GM21381 (cell line): ENCODE results near the gene ITIH5.

Experiments
- ATAC-seq: cut with Tn5 transposase; IDR thresholded peaks from one replicate; pipeline ENCODE4 v1.9.1; 2021; ENCODE audit warnings: mild to moderate bottlenecking, moderate library complexity; ENCODE audit not compliant: unreplicated experiment

ITIH5 gene

DNA sequence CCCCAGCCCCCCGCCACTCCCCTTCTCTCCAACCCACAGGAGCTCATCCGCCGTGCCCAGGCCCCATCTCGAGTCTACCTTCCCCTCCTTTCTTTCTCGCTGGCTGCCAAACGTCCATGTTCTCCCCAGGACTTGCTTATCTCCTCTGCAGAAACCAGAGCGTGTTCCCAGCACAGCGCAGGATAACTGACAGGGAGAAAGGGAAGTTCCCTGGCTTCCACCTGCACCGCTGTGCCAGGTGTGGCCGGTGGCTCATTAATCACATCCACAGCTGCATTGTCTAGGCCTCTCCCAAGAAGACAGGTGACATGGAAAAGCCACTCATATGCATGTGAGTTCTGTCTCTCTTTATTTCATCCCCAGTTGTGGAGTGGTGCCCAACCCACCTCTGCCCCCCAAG lies 113.2 kb downstream of the ITIH5 start:
- ATAC-seq: no peak

DNA sequence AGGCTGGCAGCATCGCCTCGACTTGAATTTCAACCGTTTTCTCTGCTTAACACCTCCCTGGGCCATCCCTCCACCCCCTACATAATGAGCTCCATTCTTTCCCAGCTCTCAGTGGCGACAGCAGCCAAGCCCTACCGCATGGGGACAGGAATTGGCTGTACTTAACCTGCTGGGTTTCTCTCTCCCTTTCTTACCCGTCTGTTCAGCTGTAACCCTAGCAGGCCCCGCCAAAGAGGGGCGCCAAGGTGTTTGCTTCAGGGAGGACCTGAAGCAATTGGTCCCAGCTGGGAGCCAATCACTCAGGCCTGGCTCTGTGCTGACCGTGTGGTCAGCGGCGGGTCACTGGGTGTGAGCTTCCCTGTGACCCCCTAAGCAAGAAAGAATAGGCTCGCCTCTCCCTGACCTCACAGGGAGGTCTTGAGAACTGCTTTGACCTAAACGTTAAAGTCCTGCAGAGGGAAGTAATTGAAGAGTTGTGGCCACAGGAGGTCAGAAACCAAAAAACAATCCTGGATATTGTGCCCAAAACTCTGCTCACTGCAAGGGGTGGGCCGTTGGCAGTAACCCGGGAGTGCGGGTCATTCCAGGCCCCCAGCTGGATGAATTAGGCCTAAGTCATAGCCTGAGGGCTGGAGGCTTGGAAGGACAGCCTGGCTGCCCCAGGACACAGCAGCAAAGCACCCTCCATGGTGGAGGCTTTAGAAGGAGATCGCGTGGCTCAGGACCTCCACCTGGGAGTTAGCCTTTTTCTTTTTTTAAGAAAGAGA lies 114.6 kb downstream of the ITIH5 start:
- ATAC-seq: no peak

DNA sequence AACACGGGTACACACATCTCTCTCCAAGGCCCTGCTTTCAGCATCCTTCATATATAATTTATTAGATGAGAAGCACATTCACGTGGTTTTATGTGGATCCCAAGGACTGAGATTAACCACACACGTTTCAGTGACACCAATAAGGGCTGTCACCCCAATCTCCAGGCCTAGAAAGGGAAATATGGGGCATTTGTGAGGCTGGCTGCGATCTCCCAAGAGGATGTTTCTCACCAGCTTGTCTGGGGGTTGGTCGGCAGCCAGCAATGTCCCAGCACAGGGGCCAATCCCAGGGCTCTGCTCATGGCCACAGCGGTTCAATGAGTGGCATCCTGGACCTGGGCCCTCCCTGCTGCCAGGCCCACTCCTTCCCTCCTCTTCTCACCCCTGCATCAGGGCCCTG lies 115.5 kb downstream of the ITIH5 start:
- no peak for ATAC-seq

DNA sequence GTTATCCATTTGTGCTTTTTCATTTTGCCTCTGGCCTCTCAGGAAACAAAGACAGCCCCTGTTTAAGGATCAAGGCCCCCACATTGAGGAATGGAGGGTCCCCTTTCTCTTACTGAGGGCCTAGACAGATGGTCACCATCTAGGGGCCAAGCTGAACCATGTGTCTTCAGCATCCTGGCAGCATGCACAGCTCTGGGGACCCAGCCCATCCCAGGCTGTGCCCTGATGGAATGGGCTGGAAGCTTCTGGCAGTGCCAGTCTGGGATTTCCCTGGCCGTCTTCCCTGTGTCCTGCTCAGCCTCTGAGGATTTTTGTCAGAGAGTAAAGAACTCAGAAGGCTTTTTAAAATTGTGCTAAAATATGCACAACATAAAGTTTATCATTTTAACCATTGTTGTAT lies 116.8 kb downstream of the ITIH5 start:
- ATAC-seq: no peak

DNA sequence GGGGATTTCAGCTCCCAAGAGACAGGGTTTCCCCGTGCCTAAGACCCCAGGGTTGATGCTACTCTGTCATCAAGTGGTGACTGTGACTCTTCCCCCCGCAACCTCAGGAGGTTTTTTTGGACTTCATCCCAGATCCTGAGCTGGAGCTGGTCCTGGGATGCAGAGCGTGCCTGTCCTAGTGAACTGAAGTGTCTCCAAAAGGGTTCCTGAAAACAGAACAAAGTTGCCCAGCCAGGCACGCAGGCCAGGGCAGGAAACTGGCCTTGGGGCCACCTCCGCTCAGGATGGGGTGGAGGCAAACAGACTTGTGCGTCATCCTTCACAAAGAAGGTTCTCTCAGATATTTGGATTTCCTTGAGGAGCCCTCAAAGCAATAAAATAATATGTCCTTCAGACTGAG lies 118.9 kb downstream of the ITIH5 start:
- ATAC-seq: no peak

DNA sequence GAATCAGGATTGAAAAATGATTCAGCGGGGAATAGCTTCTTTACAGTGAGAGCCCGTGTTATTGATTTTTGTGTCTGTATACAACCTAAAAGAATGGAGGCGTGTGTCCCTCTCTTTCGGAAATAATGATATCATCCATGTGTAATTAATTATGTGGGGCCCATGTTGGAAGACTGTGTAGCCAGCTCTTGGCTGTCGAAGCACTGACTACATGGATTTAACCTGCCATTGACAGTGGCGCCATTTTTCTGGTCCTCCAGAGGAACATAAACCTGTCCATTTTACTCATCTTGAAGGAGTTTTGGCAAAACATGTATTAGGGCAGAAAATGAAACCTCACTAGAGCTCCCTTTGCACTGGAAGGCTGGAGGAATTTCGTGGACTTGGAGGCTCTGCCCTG lies 119.6 kb downstream of the ITIH5 start:
- no peak for ATAC-seq

DNA sequence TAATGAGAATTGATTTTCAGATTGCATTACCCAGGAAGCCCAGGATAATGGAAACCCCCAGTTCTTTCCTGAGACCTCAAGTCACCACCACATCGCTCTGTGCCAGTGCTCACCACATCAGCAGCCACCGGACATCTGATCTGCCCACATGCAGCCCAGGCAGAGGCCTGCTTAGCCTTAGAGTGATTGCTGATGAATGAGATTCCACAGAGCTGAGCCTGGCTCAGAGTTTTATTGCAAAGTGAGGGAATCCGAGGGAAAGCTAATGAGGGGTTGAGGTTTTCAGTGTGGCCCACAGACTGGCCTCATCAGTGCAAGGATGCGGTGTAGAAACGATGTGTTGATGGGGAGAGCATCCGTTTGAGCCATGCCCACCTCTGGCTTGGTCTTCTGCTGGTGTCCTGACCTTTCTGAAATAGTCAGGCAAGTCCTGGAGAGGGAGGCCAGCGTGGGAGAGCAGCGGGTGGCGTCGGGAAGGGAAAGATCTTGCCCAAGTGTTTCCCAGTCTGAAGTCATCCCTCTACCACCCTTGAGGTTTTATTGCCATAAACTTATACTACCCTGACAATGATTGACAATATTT lies 120.3 kb downstream of the ITIH5 start:
- no peak for ATAC-seq

DNA sequence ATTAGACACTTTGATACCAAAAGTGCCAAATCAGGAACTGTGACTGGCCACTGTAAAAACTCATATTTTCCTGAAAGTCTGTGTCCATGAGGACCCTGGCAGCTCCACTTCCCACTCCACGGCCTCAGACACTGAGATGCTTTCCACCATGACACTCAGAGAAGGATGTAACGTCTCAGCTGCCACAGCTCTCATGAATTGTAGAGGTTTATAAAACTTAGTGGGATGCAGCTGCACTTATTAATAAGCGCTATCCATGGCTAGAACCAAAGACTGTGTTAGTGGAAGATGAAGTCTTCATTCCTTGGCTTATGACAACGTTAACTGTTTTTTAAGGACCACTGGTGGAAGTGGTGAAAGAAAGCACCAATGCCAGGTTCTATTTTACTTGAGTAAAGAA lies 121.0 kb downstream of the ITIH5 start:
- ATAC-seq: no peak

DNA sequence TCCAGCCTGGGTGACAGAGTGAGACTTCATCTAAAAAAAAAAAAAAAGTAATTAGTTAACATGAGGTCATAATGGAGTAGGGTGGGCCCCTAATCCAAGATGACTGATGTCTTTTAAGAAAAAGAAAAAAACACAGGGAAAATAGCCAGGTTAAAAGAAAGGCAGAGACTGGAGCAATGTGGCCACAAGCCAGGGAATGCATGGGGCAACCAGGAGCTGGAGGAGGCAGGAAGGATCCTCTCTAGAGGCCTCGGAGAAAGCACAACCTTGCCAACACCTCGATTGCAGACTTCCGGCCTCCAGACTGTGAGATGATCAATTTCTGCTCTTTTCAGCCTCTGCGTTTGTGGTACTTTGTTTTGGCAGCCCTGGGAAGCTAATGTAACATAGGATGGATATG lies 121.5 kb downstream of the ITIH5 start:
- ATAC-seq: no peak

DNA sequence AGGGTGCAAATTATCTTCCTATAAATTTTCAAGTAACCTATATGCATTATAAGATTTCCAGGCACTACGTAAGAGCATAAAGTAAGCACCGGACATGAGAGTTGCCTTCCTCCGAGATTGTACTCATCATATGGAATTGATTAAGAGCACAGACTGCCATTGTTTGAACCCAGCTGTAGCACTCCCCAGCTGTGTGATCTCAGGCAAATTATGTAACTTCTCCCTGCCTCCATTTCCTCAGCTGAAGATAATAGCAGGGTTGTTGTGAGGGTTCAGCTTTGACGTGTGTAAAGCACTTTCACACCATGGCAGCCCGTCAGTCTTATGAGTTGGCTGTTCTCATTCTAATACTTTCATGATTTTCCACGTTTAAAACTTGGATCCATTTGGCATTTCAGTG lies 122.6 kb downstream of the ITIH5 start:
- no peak for ATAC-seq

DNA sequence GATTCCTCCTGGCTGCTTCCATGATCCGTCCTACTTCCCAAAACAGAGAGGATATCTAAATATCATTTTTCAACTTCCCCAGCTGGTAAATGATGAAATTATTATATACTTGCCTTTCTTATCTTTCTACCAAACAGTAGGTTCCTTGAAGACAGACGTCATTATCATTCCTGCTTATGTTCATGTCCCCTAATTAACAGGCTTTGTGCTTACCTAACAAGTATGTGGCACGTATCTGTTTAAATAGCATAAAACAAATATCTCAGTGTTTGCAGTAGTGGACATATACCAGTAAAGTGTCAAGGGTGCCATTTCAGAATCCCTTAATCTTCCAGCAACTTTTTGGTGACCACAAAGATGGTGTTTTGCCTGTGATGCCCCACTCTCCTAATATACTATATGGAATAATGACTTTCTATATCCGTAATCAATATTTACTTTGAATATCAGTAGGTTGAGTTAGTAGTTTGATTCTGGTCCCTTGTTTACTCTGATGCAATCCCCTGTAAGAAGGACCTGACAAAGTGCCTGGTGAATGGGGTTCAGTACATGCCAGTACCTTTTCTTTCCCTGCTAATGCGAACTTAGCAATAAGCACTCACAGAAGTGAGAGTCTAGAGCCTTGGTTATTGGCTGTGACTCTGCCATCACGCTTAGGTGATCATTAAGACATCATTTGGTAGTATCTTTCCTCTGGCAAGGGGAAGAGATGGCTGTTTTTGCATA lies 124.4 kb downstream of the ITIH5 start:
- no peak for ATAC-seq

DNA sequence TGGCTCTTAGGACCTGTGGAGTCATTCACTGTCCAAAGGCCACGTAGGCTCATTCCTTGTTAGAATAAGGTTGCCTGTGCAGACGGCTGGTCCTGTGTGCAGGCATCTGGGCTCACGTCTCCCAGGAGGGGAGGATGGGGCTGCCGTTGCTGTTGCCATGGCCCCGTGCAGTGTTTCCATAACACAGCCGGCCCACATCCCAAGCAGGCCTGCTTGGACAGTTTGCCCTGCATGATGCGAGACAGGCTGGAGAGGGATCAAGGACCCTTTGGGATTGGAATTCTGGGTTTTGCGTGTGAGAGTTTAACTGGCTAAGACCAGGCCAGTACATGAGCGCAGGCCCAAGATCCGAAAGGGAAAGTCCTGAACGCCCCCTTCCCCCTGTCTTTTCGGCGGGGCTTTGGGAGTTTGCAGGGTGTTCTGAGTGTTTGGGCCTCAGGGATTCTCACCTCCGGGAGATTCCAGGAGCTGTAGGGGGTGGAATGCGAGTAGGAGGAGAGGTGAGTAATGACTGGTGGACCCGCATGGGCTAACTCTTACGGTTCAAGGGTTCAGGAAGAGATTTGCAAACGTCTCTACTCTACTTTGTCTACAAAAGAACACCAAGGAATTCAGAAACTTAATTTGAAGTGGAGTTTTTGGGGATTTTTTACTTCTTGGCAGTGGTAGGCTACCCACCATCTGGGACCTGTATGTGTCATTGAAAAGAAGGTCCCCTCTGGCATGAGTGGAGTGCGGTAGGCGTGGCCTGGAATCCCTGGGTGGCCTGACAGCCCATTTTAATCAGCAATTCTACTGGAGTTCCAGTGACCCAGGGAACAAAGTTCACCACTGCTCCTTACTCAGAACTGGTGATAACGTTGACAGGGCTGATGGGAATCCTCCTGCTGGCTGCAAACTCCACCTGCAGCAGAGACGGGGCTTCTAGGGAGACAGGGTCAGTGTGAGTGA lies 125.4 kb downstream of the ITIH5 start:
- no peak for ATAC-seq

DNA sequence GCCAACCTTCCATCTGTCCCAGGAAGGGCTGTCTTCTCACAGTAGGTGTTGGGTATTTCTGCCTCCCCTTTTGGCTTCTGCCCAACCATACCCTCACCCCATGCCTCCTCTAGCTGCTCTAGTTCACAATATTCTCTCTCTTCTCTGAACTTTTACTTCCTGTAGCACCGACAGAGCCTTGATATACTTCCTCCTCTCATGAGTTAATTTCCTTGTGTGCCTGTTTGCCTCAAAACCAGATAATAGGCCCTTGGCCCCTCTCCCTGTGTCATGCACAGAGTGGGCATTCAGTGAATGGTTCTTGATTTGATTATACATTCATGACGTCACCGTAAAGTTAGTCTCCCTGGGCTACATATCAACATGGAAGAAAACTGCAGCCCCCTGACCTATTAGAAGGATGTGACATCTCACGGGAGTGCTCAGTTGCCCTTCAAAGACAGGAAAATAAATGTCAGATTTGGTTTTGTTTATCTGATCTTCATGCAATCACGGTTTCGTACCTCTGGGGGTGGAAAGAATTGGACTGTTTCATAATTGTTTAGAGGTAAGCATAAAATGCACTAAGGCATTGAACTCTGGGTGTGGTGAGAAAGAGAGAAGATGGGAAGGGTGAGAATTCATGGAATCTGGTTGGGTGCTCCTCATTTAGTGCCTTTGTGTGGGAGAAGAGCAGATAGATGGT lies 127.7 kb downstream of the ITIH5 start:
- ATAC-seq: no peak

DNA sequence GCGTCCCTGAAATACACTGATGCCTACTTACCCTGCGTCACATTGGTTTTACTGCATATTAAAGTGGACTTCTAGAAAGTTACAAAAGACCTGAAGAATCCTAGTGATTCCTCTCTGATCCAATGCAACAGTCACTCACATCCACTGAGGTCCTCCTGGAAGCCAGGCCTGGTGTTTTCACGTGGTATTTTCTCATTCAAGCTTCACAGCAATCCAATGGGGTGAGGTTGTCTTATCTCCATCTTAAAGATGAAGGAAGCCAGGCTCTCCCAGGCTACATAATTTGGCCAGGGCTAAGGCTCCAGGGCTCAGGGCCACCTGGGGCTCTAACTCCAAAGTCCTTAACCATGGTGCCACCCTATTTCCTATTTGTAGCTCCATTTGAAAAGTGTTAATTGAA lies 129.6 kb downstream of the ITIH5 start:
- ATAC-seq: no peak

DNA sequence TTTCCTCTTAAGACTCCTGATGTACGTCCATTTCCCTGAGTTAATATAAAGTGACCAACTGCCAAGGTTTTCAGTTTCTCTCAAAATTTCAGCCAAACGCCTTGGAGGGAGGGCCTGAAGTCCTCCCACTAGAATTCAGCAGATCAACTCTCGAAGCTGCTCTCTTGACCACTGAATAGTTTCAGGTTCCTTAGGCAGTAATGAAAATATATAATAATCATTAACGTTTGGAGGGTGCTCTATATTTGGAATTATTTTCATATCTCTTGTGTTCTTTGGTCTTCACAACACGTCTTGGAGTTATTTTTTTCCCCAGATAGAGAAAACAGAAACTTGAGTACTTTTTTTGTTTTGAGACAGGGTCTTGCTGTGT lies 132.3 kb downstream of the ITIH5 start:
- ATAC-seq: peak; percentile 92

DNA sequence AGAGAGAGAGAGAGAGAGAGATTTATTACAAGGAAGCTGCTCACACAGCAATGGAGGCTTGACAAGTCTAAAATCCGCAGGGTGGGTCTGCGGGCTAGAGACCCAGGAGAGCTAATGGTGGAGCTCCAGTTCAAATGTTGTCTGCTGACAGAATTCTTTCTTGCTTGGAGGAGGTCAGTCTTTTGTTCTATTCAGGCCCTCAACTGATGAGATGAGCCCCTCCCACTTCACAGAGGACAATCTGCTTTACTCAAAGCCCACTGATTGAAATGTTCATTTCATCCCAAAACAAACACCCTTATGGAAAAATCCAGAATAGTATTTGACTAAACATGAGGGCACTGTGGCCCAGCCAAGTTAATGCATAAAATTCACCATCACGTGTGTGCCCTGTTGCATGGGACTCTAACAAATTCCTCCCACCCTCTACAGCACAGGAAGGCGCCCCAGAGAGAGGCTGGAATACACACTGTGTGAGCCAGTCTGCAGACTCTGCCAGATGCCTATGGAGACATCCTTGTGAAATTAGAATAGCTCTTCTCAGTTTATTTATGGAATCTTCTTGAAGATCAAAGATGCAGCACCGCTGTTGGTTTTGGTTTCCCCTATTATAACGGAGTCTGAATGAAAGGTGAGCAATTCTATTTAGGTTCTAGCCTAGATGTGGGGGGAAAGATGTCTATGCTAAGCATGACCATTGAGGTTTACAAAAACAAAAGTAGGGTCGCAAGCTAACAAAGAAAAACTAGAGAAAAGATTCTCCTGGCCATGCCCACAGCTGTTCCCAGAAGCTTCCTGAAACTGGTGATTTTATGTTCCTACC lies 132.9 kb downstream of the ITIH5 start:
- ATAC-seq: peak; percentile 26

DNA sequence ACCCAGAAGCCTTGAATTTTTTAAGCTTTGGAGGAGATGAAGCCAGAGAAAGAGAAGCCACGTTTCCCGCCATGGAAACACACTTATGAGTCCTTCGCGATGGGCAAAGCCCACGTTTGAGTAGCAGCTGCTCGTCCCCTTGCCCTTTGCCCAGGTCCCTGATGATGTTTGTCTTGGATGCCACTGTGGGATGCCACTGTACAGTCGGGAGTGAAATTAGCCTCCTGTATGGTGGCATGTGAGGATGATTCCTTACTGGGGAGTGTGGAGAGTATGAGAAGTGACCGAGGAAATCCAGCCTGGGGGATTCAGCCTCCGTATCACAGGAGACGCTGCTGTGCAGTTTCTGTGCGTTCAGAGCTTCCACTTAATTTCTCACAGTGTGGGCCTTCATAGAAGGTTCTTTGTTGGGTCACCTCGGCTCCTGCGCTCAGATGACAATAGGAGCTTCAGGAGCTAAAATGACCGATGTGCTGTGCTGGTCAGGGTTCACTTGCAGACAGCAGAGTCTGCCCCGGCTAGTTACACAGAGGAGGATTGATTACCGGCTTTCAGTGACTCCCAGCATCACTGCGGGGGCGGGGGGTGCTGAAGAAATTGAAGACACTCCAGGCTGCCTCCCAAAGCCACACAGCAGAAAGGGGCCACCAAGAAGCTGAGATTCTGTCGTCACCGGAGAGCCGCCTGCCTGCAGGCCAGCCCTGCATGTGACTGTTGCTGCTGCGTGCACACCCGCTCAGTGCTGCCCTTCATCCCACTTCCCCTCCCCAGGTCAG lies 133.9 kb downstream of the ITIH5 start:
- no peak for ATAC-seq

DNA sequence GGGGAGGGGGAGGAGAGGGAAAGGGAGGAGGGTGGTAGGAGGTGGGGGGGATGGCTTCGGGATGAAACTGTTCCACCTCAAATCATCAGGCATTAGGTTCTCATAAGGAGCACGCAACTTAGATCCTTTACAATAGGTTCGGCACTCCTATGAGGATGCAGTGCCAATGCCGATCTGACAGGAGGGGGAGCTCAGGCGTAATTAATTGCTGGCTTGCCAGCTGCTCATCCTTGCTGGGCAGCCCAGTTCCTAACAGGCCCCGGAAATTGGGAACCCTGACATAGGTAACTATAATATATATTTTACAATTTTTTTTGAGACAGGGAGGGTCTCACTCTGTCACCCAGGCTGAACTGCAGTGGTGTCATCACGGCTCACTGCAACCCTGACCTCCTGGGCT lies 137.1 kb downstream of the ITIH5 start:
- ATAC-seq: no peak

DNA sequence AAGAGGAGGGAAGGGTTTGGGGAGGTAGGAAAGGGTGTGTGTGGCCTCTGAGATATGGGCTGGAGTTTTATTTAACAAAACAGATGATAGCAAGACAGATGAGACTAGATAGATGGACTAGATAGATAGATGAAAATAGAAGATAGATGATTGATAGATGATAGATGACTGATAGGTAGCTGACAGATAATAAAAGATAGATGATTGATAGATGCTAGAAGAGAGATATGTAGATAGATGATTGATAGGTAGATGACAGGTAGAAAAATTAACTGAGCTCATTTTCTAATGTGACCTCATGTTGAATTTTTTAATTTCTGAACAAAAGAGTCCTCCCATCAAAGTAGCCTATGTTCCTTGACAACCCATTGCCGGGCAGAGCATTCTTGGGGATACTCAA lies 139.3 kb downstream of the ITIH5 start:
- ATAC-seq: no peak
